Measurements from ENCODE around the gene SLAIN1.

GRCh38 chr13:77696006-77696878, 1.2 kb upstream of the SLAIN1 start:
- TF ChIP-seq POLR2A (IDR thresholded peaks at IDR 0.05; ENCODE audit: low read depth, low read length) (no peak), POU2F2 (IDR thresholded peaks at IDR 0.05; ENCODE audit: low read depth, low read length) (no peak), POLR2AphosphoS5 (IDR thresholded peaks at IDR 0.05; ENCODE audit: low read depth, low read length) (no peak), TAF1 (IDR thresholded peaks at IDR 0.05; ENCODE audit: low read depth, low read length) (no peak), SPI1 (IDR thresholded peaks at IDR 0.05; ENCODE audit: low read depth, low read length) (no peak), PAX5 (IDR thresholded peaks at IDR 0.05; ENCODE audit: insufficient read depth, low read length, severe bottlenecking) (no peak)

Data from GM12891 (cell line).